Breast epithelium (tissue), 4 donors: ENCODE data around the gene PLEKHN1. TPM values are rescaled to one million over a fixed set of nuclear protein-coding genes. Genes with fewer than 3 reads are reported as not detected.
"Not testable (repeated sequence)": the region's sequence is repeated elsewhere in the genome, so short reads cannot be mapped to it uniquely, and the experiment has no call there.

Source experiments
- DNase-seq, 2 donors: peaks; one replicate each; pipeline ENCODE4 v3.0.0-alpha.2; 2019; ENCODE audit warnings: low spot score in 2 of 2
- H3K27ac ChIP-seq, 2 donors: fragments of 200-600 bp; sonication (generic) in 1 of 2; one replicate each; pipeline ENCODE4 v1.5.1; 2016 to 2019; ENCODE audit warnings: mild to moderate bottlenecking in 1 of 2
- H3K27me3 ChIP-seq, 2 donors: fragments of 200-600 bp; sonication (generic) in 1 of 2; one replicate each; pipeline versions ENCODE4 v1.5.1 to v1.6.0; 2017 to 2019; ENCODE audit warnings: control low read depth in 1 of 2, mild to moderate bottlenecking in 1 of 2
- H3K36me3 ChIP-seq: fragments of 200-600 bp; one replicate; pipeline ENCODE4 v1.5.1; 2019
- H3K4me1 ChIP-seq, 2 donors: fragments of 200-600 bp; sonication (generic); one replicate each; pipeline ENCODE4 v1.5.1; 2016 to 2019; ENCODE audit warnings: control low read depth in 1 of 2
- H3K4me3 ChIP-seq, 3 donors: fragments of 200-600 bp; sonication (generic); 1 replicate in 2 of 3; 2 replicates in 1 of 3; pipeline ENCODE4 v1.5.1; 2016 to 2019; ENCODE audit warnings: mild to moderate bottlenecking in 3 of 3, moderate library complexity in 2 of 3
- H3K9me3 ChIP-seq, 2 donors: fragments of 200-600 bp; sonication (generic) in 1 of 2; one replicate each; pipeline ENCODE4 v1.5.1; 2016 to 2019; ENCODE audit warnings: control low read depth in 1 of 2
- POLR2A ChIP-seq: fragments of 450-650 bp; IDR thresholded peaks from one replicate; pipeline ENCODE4 v1.6.1; 2016; ENCODE audit warnings: antibody characterized with exemption, mild to moderate bottlenecking, moderate library complexity
- POLR2AphosphoS5 ChIP-seq, 3 donors: sonication (generic); formaldehyde crosslinking; IDR thresholded peaks; one replicate each; pipeline ENCODE4 v1.6.1; 2017; ENCODE audit warnings: antibody characterized with exemption in 3 of 3
- intact Hi-C: fragments of 100-400 bp; cut with DNase I; formaldehyde crosslinking; loops from one replicate; pipeline ENCODE4 v1.15.1; 2023; ENCODE audit warnings: low total_unique reads
- total RNA-seq, 3 donors: library from RNA; depleted of rRNA; stranded (reverse); fragments of >200 nt; gene quantifications; one replicate each; pipeline ENCODE4 v1.1.0, GENCODE V29; 2016
- TF ChIP-seq, protein P1 (sequence below), 3 donors: fragments of 450-650 bp; IDR thresholded peaks; one replicate each; pipeline ENCODE4 v1.5.1; 2016 to 2017; ENCODE audit warnings: antibody characterized with exemption in 3 of 3, mild to moderate bottlenecking in 3 of 3, moderate library complexity in 3 of 3

Gene PLEKHN1
- total RNA-seq, 3 donors from 2014 or later = 0.16 to 2.8 (median 1.6) TPM

DNA sequence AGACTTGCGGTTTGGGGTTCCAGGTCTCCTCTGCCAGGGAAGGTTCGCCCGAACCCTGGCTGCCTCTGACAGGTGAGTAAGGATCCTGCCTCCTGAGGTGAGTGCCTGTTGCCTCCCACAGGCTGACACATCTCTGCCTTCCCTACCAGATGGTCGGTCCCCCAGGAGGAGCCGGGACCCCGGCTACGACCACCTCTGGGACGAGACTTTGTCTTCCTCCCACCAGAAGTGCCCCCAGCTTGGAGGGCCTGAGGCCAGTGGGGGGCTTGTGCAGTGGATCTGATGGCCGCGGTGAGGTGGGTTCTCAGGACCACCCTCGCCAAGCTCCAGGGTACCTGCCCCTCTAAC lies 8.0 kb downstream of the PLEKHN1 start:
- TF ChIP-seq, protein P1, sequence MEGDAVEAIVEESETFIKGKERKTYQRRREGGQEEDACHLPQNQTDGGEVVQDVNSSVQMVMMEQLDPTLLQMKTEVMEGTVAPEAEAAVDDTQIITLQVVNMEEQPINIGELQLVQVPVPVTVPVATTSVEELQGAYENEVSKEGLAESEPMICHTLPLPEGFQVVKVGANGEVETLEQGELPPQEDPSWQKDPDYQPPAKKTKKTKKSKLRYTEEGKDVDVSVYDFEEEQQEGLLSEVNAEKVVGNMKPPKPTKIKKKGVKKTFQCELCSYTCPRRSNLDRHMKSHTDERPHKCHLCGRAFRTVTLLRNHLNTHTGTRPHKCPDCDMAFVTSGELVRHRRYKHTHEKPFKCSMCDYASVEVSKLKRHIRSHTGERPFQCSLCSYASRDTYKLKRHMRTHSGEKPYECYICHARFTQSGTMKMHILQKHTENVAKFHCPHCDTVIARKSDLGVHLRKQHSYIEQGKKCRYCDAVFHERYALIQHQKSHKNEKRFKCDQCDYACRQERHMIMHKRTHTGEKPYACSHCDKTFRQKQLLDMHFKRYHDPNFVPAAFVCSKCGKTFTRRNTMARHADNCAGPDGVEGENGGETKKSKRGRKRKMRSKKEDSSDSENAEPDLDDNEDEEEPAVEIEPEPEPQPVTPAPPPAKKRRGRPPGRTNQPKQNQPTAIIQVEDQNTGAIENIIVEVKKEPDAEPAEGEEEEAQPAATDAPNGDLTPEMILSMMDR (IDR thresholded peaks at IDR 0.05) = no peak
- TF ChIP-seq POLR2AphosphoS5 (IDR thresholded peaks at IDR 0.05) (no peak), POLR2A (no peak)
- Histone ChIP-seq H3K27me3 (peaks cover 2 to 26% of the 10 kb centered on the region in 2 donors), H3K4me1 (peaks cover 0 to 6% of the 10 kb centered on the region in 2 donors), H3K9me3 (no peaks in the 10 kb centered on the region), H3K36me3 (no peaks in the 10 kb centered on the region), H3K27ac (no peak overlapping the region), H3K4me3 (no peak overlapping the region)
- intact Hi-C loops = no loop called here
- DNase-seq = no peak

DNA sequence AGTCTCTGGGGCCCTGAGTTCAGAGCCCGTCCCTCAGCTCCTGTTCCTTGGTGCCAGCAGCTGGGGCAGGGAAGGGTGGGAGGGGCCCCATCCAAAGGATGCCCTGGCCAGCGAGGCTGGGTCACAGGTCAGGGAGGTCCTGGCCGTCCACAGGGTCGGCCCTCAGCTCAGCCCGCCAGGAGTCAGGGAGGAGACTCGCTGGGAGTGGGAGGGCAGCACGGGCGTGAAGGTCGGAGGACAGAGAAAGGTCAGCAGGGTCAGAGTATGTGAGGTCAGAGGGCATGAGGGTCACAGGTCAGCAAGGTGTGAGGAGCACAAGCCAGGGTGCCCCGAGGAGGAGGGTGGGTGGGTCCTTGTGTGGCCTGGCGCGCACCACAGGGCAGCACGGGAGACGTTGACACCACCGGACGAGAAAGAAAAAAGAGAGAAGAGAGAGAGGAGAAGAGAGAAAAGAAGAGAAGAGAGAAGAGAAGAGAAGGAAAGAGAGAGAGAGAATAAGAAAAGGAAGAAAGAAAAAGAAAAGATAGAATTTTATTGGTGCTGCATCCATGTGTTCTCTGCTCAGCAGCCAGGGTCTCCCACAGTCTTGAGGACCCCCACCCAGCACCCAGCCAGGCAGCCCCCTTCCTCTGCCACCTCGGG lies 8.5 kb downstream of the PLEKHN1 start:
- TF ChIP-seq POLR2AphosphoS5 (IDR thresholded peaks at IDR 0.05) (no peak), POLR2A (no peak)
- TF ChIP-seq, protein P1 (IDR thresholded peaks at IDR 0.05) = no peak
- H3K9me3 ChIP-seq = no peaks in the 10 kb centered on the region
- DNase-seq = no peak
- H3K36me3 ChIP-seq = no peaks in the 10 kb centered on the region
- intact Hi-C loops = no loop called here
- peaks cover 0 to 6% of the 10 kb centered on the region in 2 donors for H3K4me1 ChIP-seq
- H3K27me3 ChIP-seq = peaks cover 2 to 26% of the 10 kb centered on the region in 2 donors
- no peak overlapping the region for H3K4me3 ChIP-seq
- H3K27ac ChIP-seq = peak overlapping the region in 1 of 2 donors; percentile 78

DNA sequence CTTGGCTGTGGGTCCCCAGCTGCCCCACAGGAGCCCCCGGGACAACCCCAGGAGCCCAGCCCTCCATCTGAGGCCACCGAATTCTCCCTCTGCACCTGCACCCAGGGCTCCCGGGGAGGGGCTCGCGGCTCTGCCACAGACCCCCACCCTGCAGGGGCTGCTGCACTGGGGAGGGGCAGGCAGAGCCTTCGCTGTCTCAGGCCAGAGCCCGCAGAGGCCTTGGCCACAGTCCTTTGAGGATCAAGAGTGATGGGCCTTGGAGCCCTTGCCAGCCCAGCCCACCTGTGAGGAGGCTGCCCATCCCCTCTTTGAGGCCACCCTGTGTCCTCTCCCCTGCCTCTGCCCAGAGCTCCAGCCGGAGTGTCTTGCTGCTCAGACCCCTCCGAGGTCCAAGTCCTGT lies 9.1 kb downstream of the PLEKHN1 start:
- H3K27me3 ChIP-seq = peaks cover 2 to 22% of the 10 kb centered on the region in 2 donors
- no peaks in the 10 kb centered on the region for H3K9me3 ChIP-seq
- H3K4me3 ChIP-seq = peak overlapping the region in 2 of 3 donors; percentile 62 to 66
- TF ChIP-seq POLR2AphosphoS5 (IDR thresholded peaks at IDR 0.05) = no peak
- TF ChIP-seq, protein P1 (IDR thresholded peaks at IDR 0.05) = no peak
- TF ChIP-seq POLR2A = no peak
- H3K27ac ChIP-seq = peak overlapping the region; percentile 78
- no peak for DNase-seq
- peaks cover 0 to 6% of the 10 kb centered on the region in 2 donors for H3K4me1 ChIP-seq
- H3K36me3 ChIP-seq = no peaks in the 10 kb centered on the region
- intact Hi-C loops = no loop called here

DNA sequence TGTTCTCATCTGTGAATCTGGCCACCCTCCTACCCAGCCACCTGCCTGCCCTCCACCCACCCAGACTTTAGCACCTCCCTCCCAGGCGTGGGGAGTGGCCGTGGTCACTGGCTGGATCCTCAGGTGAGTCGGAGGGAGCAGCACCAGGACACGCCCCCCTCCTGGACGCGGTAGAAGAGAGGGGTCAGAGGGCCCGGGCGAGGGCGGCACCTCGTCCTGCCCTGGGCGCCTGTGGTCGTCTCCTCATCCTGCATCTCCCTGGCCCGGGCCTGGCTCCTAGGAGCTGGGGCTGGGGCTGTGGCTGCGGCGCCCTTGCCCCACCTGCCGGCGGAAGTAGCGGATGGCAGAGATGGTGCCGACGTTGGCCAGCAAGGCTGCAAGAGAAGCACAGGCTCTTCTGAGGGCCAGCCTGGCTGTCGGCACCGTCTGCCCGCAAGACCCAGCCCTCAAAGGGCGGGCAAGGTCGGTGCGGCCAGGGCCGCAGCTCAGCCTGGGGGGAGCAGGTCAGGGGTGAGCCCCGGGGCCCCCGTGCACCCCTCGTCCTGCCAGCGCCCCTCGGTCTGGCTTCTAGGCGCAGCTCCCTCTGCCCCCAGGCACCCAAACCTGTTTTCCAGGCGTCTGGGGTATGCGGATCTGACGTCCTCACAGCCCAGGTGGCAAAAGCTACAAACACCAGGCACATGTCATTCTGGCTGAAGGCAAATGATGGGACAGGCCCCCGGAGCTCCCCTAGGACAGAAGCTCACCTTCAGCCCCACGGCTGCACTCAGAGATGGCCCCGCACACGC lies 9.8 kb downstream of the PLEKHN1 start:
- peaks cover 0 to 6% of the 10 kb centered on the region in 2 donors for H3K4me1 ChIP-seq
- H3K27ac ChIP-seq = peak overlapping the region; percentile 78
- no peaks in the 10 kb centered on the region for H3K9me3 ChIP-seq
- peaks cover 2 to 14% of the 10 kb centered on the region in 2 donors for H3K27me3 ChIP-seq
- peak overlapping the region in 2 of 3 donors; percentile 62 to 66 for H3K4me3 ChIP-seq
- no peaks in the 10 kb centered on the region for H3K36me3 ChIP-seq
- intact Hi-C loops = no loop called here
- peak; percentile 77 to 89 for DNase-seq
- peak in 2 of 3 donors; percentile 10 to 56 for TF ChIP-seq POLR2AphosphoS5 (IDR thresholded peaks at IDR 0.05)
- no peak for TF ChIP-seq POLR2A
- TF ChIP-seq, protein P1 (IDR thresholded peaks at IDR 0.05) = peak; percentile 56 to 77 (median 61)

DNA sequence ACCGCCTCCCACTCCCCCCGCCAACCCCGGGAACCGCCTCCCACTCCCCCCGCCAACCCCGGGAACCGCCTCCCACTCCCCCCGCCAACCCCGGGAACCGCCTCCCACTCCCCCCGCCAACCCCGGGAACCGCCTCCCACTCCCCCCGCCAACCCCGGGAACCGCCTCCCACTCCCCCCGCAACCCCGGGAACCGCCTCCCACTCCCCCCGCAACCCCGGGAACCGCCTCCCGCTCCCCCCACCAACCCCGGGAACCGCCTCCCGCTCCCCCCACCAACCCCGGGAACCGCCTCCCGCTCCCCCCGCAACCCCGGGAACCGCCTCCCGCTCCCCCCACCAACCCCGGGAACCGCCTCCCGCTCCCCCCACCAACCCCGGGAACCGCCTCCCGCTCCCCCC lies 10.5 kb downstream of the PLEKHN1 start:
- H3K4me3 ChIP-seq = peak overlapping the region in 1 of 3 donors; percentile 62
- H3K27ac ChIP-seq, H3K4me1 ChIP-seq, H3K36me3 ChIP-seq, intact Hi-C loops, H3K9me3 ChIP-seq, H3K27me3 ChIP-seq: not testable (repeated sequence)
- peak in 1 of 2 donors; percentile 62 for DNase-seq
